Transverse colon (tissue), 4 donors: ENCODE data around the gene VWF.

Experiments
- CTCF ChIP-seq, 5 experiments: fragments of 200-600 bp in 3 of 5; fragments of 450-650 bp in 2 of 5; sonication (generic) in 3 of 5; IDR thresholded peaks; 1 replicate in 2 of 5; 2 replicates in 3 of 5; pipeline ENCODE4 v1.5.1; 2016 to 2017; ENCODE audit warnings: antibody characterized with exemption in 5 of 5, inconsistent platforms in 3 of 5, mild to moderate bottlenecking in 2 of 5, moderate library complexity in 1 of 5
- EP300 ChIP-seq: sonication (generic); formaldehyde crosslinking; IDR thresholded peaks from one replicate; pipeline ENCODE4 v1.6.1; 2017; ENCODE audit warnings: antibody characterized with exemption, low read depth
- POLR2A ChIP-seq: fragments of 450-650 bp; IDR thresholded peaks from one replicate; pipeline ENCODE4 v1.6.1; 2016; ENCODE audit warnings: antibody characterized with exemption, mild to moderate bottlenecking, moderate library complexity
- POLR2AphosphoS5 ChIP-seq, 3 donors: sonication (generic); formaldehyde crosslinking; IDR thresholded peaks; one replicate each; pipeline ENCODE4 v1.6.1; 2016; ENCODE audit warnings: antibody characterized with exemption in 3 of 3

GRCh38 chr12:6125310-6125608, 789 bp upstream of the VWF start:
- TF ChIP-seq CTCF (IDR thresholded peaks at IDR 0.05), result no peak
- TF ChIP-seq POLR2A, result no peak
- no peak for TF ChIP-seq POLR2AphosphoS5 (IDR thresholded peaks at IDR 0.05)
- TF ChIP-seq EP300, result no peak
